Measurements from ENCODE around the gene C1orf210.

GRCh38 chr1:43302721-43303470, 17.5 kb upstream of the C1orf210 start:
- no peak for TF ChIP-seq CTCF (IDR thresholded peaks at IDR 0.05)
- TF ChIP-seq POLR2A (IDR thresholded peaks at IDR 0.05) = no peak
